Neutrophil (primary cell): ENCODE results near the gene HECTD1.
A peak's percentile ranks its signal among the peaks of the same experiment; 100 is the strongest.

Source experiments
- H3K27ac ChIP-seq: fragments of 200-600 bp; sonication (generic); 2 replicates; pipeline ENCODE4 v1.5.1; 2016; ENCODE audit warnings: mild to moderate bottlenecking, moderate library complexity
- H3K27me3 ChIP-seq: fragments of 200-600 bp; sonication (generic); 2 replicates; pipeline ENCODE4 v1.6.0; 2016; ENCODE audit warnings: mild to moderate bottlenecking
- H3K36me3 ChIP-seq: fragments of 200-600 bp; sonication (generic); 2 replicates; pipeline ENCODE4 v1.5.1; 2017
- H3K4me1 ChIP-seq, 2 experiments: fragments of 200-600 bp in 1 of 2; sonication (generic) in 1 of 2; 1 replicate in 1 of 2; 2 replicates in 1 of 2; pipeline versions ENCODE4 v1.5.1 to v1.6.1; 2013 to 2016; ENCODE audit warnings: low read depth in 1 of 2, low read length in 1 of 2, mild to moderate bottlenecking in 1 of 2, moderate library complexity in 1 of 2; ENCODE audit not compliant: control insufficient read depth in 1 of 2, insufficient read depth in 1 of 2
- H3K4me3 ChIP-seq, 2 experiments: fragments of 200-600 bp in 1 of 2; sonication (generic) in 1 of 2; 1 replicate in 1 of 2; 2 replicates in 1 of 2; pipeline ENCODE4 v1.5.1; 2013 to 2016; ENCODE audit warnings: low read depth in 1 of 2, low read length in 1 of 2, mild to moderate bottlenecking in 1 of 2, moderate library complexity in 1 of 2
- H3K9me3 ChIP-seq: fragments of 200-600 bp; sonication (generic); 2 replicates; pipeline ENCODE4 v1.5.1; 2016
- CTCF ChIP-seq: fragments of 200-600 bp; sonication (generic); IDR thresholded peaks from 2 replicates; pipeline ENCODE4 v1.5.1; 2016; ENCODE audit warnings: antibody characterized with exemption

Gene HECTD1

GRCh38 chr14:31208546-31209424 lies 1.2 kb upstream of the HECTD1 start:
- Histone ChIP-seq H3K27me3 (no peaks in the 10 kb centered on the region), H3K27ac (peak overlapping the region; percentile 92), H3K9me3 (no peaks in the 10 kb centered on the region), H3K4me1 (peaks cover 29 to 36% of the 10 kb centered on the region in 2 experiments), H3K4me3 (peak overlapping the region; percentile 77 to 85), H3K36me3 (no peaks in the 10 kb centered on the region)
- TF ChIP-seq CTCF = no peak

- H3K4me1 ChIP-seq = peaks cover 29 to 36% of the 10 kb centered on the region in 2 experiments
- no peak for TF ChIP-seq CTCF
- H3K9me3 ChIP-seq = no peaks in the 10 kb centered on the region
- peak overlapping the region; percentile 77 to 85 for H3K4me3 ChIP-seq
- peak overlapping the region; percentile 92 for H3K27ac ChIP-seq
- H3K36me3 ChIP-seq = peaks cover 3% of the 10 kb centered on the region
- H3K27me3 ChIP-seq = no peaks in the 10 kb centered on the region
Measured at GRCh38 chr14:31207287-31207754, 272 bp downstream of the HECTD1 start.

GRCh38 chr14:31206536-31207286 lies 882 bp downstream of the HECTD1 start:
- H3K4me1 ChIP-seq = peaks cover 29 to 36% of the 10 kb centered on the region in 2 experiments

GRCh38 chr14:31205681-31206535 lies 1.7 kb downstream of the HECTD1 start:
- Histone ChIP-seq H3K27me3 (no peaks in the 10 kb centered on the region), H3K4me1 (peaks cover 29 to 36% of the 10 kb centered on the region in 2 experiments)

More at GRCh38 chr14:31206536-31207286, 882 bp downstream of the HECTD1 start:
- Histone ChIP-seq H3K27me3 (no peaks in the 10 kb centered on the region), H3K9me3 (no peaks in the 10 kb centered on the region), H3K27ac (peak overlapping the region; percentile 92), H3K4me3 (peak overlapping the region; percentile 77 to 85), H3K36me3 (peaks cover 5% of the 10 kb centered on the region)
- TF ChIP-seq CTCF = no peak

More at GRCh38 chr14:31205681-31206535, 1.7 kb downstream of the HECTD1 start:
- peak overlapping the region; percentile 92 for H3K27ac ChIP-seq
- peaks cover 9% of the 10 kb centered on the region for H3K36me3 ChIP-seq
- H3K9me3 ChIP-seq = no peaks in the 10 kb centered on the region
- no peak for TF ChIP-seq CTCF
- peak overlapping the region; percentile 77 to 85 for H3K4me3 ChIP-seq
